Kidney epithelial cell (primary cell): ENCODE measurements around the gene PXMP4. TPM values are rescaled to one million over a fixed set of nuclear protein-coding genes. Genes with fewer than 3 reads are reported as not detected.

ENCODE experiments used
- DNase-seq: peaks from one replicate; pipeline ENCODE4 v3.0.0-alpha.2; 2010; ENCODE audit warnings: low read depth
- H3K27me3 ChIP-seq: 2 replicates; pipeline ENCODE4 v1.6.0; 2011; ENCODE audit warnings: low read length; ENCODE audit not compliant: control insufficient read depth, insufficient read depth
- H3K36me3 ChIP-seq: 2 replicates; pipeline ENCODE4 v1.5.1; 2011; ENCODE audit warnings: low read length; ENCODE audit not compliant: control insufficient read depth, insufficient read depth
- H3K4me3 ChIP-seq: 2 replicates; pipeline ENCODE4 v1.5.1; 2011; ENCODE audit warnings: low read depth, mild to moderate bottlenecking, control low read depth, low read length
- total RNA-seq: library from RNA; depleted of rRNA; stranded (reverse); fragments of >200 nt; gene quantifications from 2 replicates; pipeline ENCODE4 v1.2.3, GENCODE V29; 2015
- TF ChIP-seq, protein P1 (sequence below): IDR thresholded peaks from 2 replicates; pipeline ENCODE4 v1.5.1; 2011; ENCODE audit warnings: mild to moderate bottlenecking, moderate library complexity, low read length, control low read depth, inconsistent platforms; ENCODE audit not compliant: insufficient read depth, poor library complexity, severe bottlenecking

PXMP4 gene
- total RNA-seq, 1 donor from 2014 or later, result 8.1 TPM

DNA sequence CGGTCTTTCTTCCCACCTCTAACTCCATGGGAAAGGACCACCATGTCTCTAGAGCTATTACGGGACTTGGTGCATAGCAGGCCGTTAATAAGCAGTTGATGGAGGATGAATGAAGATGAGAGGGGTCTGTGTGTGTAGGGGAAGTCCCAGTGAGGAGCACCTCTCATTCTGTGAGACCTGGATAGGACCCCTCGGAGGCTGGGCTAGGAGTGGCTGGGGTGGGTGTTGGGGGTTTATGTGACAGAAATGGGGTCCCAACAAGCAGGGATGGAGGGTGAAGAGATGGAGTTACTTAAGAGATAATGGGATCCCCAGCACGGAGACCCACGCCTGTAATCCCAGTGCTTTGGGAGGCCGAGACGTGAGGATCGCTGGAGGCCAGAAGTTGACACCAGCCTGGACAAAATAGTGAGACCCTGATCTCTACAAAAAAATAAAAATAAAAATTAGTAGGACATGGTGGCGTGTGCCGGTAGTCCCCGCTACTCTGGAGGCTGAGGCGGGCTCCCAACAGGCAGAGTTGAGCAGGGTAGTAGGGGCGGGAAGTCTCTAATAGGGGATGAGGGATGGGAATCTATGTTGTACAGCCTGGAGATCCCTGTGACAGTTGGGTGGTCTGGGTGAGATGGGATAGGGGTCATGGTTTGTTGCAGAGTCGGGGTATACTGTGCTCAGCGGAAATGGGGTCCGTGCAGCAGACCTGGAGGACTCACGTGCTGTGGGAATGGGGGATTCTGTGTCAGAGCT is 11.0 kb upstream of the PXMP4 start:
- TF ChIP-seq, protein P1, sequence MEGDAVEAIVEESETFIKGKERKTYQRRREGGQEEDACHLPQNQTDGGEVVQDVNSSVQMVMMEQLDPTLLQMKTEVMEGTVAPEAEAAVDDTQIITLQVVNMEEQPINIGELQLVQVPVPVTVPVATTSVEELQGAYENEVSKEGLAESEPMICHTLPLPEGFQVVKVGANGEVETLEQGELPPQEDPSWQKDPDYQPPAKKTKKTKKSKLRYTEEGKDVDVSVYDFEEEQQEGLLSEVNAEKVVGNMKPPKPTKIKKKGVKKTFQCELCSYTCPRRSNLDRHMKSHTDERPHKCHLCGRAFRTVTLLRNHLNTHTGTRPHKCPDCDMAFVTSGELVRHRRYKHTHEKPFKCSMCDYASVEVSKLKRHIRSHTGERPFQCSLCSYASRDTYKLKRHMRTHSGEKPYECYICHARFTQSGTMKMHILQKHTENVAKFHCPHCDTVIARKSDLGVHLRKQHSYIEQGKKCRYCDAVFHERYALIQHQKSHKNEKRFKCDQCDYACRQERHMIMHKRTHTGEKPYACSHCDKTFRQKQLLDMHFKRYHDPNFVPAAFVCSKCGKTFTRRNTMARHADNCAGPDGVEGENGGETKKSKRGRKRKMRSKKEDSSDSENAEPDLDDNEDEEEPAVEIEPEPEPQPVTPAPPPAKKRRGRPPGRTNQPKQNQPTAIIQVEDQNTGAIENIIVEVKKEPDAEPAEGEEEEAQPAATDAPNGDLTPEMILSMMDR, result no peak
- no peak for DNase-seq
- peak overlapping the region; percentile 46 for H3K4me3 ChIP-seq
- H3K27me3 ChIP-seq, result no peaks in the 10 kb centered on the region
- no peaks in the 10 kb centered on the region for H3K36me3 ChIP-seq

DNA sequence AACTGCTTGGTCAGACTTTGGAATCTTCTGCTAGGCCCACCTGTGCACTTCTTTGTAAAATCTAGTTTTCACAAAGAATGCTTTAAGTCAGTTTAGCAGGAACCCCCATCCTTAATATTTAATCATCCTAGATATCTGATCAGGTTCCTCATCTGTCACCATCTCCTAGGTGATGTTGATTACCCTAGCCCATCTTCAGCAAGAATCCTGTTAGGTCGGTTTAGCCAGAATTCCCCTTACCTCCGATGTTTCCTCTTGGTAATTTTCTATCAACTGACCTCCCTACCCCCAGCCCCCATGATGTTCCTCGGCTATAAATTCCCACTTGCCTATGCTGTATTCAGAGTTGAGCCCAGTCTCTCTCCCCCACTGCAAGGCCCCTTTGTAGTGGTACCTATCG is 9.0 kb upstream of the PXMP4 start:
- DNase-seq, result no peak
- H3K4me3 ChIP-seq, result no peak overlapping the region
- no peaks in the 10 kb centered on the region for H3K27me3 ChIP-seq
- no peaks in the 10 kb centered on the region for H3K36me3 ChIP-seq
- TF ChIP-seq, protein P1, result no peak

DNA sequence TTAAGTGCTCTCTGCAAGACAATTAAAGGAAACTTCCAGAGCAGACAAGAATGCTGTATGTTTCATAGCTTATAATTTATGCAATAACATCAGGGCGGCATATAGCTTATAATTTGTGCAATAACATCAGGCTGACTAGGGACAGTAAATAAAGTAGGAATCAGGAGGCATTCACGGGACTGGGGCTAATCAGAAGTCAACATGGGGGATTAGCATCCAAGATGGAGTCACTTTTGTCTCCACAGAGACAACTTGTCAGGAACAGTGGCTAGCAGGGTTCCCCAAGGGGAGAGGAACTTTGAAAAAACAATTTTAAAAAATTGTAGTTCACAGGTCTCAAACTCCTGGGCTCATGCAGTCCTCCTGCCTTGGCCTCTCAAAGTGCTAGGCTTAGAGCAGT is 8.4 kb upstream of the PXMP4 start:
- H3K4me3 ChIP-seq, result no peak overlapping the region
- TF ChIP-seq, protein P1, result no peak

DNA sequence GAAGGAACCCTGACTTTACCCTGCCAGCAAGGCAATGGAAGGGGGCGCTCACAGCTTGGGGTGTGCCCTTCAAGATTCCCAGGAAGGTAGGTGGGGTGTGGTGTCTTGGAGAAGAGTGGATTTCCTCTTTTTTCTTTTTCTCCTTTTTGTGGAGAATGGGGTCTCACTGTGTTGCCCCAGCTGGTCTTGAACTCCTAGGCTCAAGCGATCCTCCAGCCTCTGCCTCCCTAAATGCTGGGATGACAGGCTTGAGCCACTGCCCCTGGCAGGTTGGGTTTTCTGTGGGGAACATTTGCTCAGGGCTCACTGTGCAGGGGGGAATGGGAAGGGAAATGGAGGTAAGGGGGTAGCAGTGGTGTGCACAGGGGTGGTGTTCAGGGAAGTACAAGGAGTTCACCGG is 7.7 kb upstream of the PXMP4 start:
- TF ChIP-seq, protein P1, result no peak
- no peaks in the 10 kb centered on the region for H3K36me3 ChIP-seq
- no peak for DNase-seq
- H3K27me3 ChIP-seq, result no peaks in the 10 kb centered on the region
- H3K4me3 ChIP-seq, result no peak overlapping the region

More for the DNA sequence above, 8.4 kb upstream of the PXMP4 start:
- Histone ChIP-seq H3K36me3 (no peaks in the 10 kb centered on the region), H3K27me3 (no peaks in the 10 kb centered on the region)
- no peak for DNase-seq

DNA sequence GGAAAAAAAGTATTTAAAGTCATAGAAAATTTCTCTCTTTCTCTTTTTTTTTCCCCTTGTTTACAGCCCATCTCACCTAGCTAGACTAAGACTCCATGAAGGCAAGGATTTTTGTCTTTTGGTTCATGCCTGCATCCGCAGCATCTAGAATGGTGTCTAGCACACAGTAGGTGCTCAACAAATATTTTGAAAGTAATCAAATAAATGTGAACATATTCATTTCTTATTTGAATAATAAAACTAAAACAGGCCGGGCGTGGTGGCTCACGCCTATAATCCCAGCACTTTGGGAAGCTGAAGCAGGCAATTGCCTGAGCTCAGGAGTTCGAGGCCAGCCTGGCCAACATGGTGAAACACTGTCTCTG is 7.0 kb upstream of the PXMP4 start:
- no peak for DNase-seq
- Histone ChIP-seq H3K36me3 (no peaks in the 10 kb centered on the region), H3K4me3 (no peak overlapping the region), H3K27me3 (no peaks in the 10 kb centered on the region)
- TF ChIP-seq, protein P1, result no peak
